ENCODE measurements around the gene CRABP1.

GRCh38 chr15:78360958-78361718, 21.0 kb downstream of the CRABP1 start:
- TF ChIP-seq CTCF (IDR thresholded peaks at IDR 0.05) (no peak), POLR2A (IDR thresholded peaks at IDR 0.05) (no peak)

Data from ovary (tissue), 3 donors.